Hepatocyte (in vitro differentiated cells): ENCODE data around the gene TOMM7.

Source experiments
- EZH2 ChIP-seq: fragments of 200-600 bp; sonication (generic); IDR thresholded peaks from 2 replicates; pipeline ENCODE4 v1.6.1; 2016; ENCODE audit warnings: antibody characterized with exemption, mild to moderate bottlenecking, borderline replicate concordance
- EZH2phosphoT487 ChIP-seq: fragments of 200-600 bp; sonication (generic); IDR thresholded peaks from one replicate; pipeline ENCODE4 v1.6.1; 2018; ENCODE audit warnings: antibody characterized with exemption, mild to moderate bottlenecking, low read depth, moderate library complexity; ENCODE audit not compliant: unreplicated experiment, severe bottlenecking
- TF ChIP-seq, protein P1 (sequence below): fragments of 200-600 bp; sonication (generic); IDR thresholded peaks from 2 replicates; pipeline ENCODE4 v1.5.1; 2016; ENCODE audit warnings: antibody characterized with exemption, mild to moderate bottlenecking; ENCODE audit not compliant: poor library complexity

DNA sequence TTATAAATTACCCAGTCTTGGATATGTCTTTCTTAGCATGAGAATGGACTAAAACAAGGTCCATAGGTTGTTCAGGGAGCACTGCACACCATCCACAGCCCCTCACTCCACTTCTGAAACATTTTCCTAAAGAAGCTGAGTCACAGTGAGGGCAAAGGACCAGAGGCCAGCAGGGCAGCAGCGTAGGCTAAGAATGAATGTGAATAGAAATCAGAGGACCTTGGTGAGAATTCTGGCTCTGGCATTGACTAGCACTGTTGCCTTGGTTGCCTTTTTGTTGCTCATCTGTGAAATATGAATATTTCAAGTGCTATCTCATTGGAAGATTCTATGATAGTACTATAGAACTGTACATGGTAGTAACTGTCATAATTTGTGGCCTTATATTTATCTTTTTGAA, 41.7 kb upstream of the TOMM7 start:
- TF ChIP-seq, protein P1, sequence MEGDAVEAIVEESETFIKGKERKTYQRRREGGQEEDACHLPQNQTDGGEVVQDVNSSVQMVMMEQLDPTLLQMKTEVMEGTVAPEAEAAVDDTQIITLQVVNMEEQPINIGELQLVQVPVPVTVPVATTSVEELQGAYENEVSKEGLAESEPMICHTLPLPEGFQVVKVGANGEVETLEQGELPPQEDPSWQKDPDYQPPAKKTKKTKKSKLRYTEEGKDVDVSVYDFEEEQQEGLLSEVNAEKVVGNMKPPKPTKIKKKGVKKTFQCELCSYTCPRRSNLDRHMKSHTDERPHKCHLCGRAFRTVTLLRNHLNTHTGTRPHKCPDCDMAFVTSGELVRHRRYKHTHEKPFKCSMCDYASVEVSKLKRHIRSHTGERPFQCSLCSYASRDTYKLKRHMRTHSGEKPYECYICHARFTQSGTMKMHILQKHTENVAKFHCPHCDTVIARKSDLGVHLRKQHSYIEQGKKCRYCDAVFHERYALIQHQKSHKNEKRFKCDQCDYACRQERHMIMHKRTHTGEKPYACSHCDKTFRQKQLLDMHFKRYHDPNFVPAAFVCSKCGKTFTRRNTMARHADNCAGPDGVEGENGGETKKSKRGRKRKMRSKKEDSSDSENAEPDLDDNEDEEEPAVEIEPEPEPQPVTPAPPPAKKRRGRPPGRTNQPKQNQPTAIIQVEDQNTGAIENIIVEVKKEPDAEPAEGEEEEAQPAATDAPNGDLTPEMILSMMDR, result no peak
- TF ChIP-seq EZH2 (no peak), EZH2phosphoT487 (no peak)
